Daoy (cell line): ENCODE measurements around the gene ADIG. TPM values are rescaled to one million over a fixed set of nuclear protein-coding genes. Genes with fewer than 3 reads are reported as not detected.

Experiments
- DNase-seq: peaks from one replicate; pipeline ENCODE4 v3.0.0-alpha.2; 2015; ENCODE audit warnings: low read depth
- total RNA-seq: library from RNA; depleted of rRNA; stranded (reverse); fragments of >200 nt; shearing (Covaris generic); gene quantifications from 2 replicates; pipeline ENCODE4 v1.2.3, GENCODE V29; 2014; rRNA removed

Gene ADIG
- not detected in 2 replicates for total RNA-seq

GRCh38 chr20:38581013-38581412 lies at the start of gene ADIG:
TSS of gene ADIG (plus strand) at chr20:38581197. CDS start at chr20:38581251, 54 bp downstream.
- DNase-seq, result no peak

- no peak for DNase-seq
These were observed 46.2 kb upstream of the ADIG start for GRCh38 chr20:38534756-38535155.

- no peak for DNase-seq
These were observed 44.7 kb upstream of the ADIG start for GRCh38 chr20:38536310-38536709.

- DNase-seq, result no peak
These were observed 43.8 kb upstream of the ADIG start for GRCh38 chr20:38537176-38537575.

GRCh38 chr20:38538789-38539188 lies 42.2 kb upstream of the ADIG start:
- DNase-seq, result no peak

GRCh38 chr20:38543014-38543906 lies 37.7 kb upstream of the ADIG start:
- no peak for DNase-seq

GRCh38 chr20:38545771-38546170 lies 35.2 kb upstream of the ADIG start:
- DNase-seq, result no peak

- no peak for DNase-seq
These were observed 33.5 kb upstream of the ADIG start for GRCh38 chr20:38547288-38548085.

GRCh38 chr20:38548356-38549083 lies 32.5 kb upstream of the ADIG start:
- DNase-seq, result no peak

- DNase-seq, result no peak
These were observed 30.7 kb upstream of the ADIG start for GRCh38 chr20:38550274-38550673.

- DNase-seq, result no peak
These were observed 29.9 kb upstream of the ADIG start for GRCh38 chr20:38551056-38551626.

GRCh38 chr20:38554986-38555385 lies 26.0 kb upstream of the ADIG start:
- no peak for DNase-seq

- no peak for DNase-seq
These were observed 25.6 kb upstream of the ADIG start for GRCh38 chr20:38555395-38555794.

GRCh38 chr20:38557174-38557573 lies 23.8 kb upstream of the ADIG start:
- no peak for DNase-seq

- DNase-seq, result no peak
These were observed 22.2 kb upstream of the ADIG start for GRCh38 chr20:38558596-38559360.

GRCh38 chr20:38559764-38560163 lies 21.2 kb upstream of the ADIG start:
- no peak for DNase-seq

- DNase-seq, result no peak
These were observed 17.1 kb upstream of the ADIG start for GRCh38 chr20:38563802-38564431.

GRCh38 chr20:38564680-38565079 lies 16.3 kb upstream of the ADIG start:
- DNase-seq, result no peak

- DNase-seq, result no peak
These were observed 14.9 kb upstream of the ADIG start for GRCh38 chr20:38566036-38566598.
